22Rv1 (cell line): ENCODE data around the gene ACLY.

Source experiments
- CTCF ChIP-seq: fragments of 450-650 bp; IDR thresholded peaks from 2 replicates; pipeline ENCODE4 v1.5.1; 2017; ENCODE audit warnings: mild to moderate bottlenecking
- ZFX ChIP-seq: fragments of 450-650 bp; IDR thresholded peaks from 2 replicates; pipeline ENCODE4 v1.6.1; 2017; ENCODE audit warnings: antibody characterized with exemption, borderline replicate concordance

DNA sequence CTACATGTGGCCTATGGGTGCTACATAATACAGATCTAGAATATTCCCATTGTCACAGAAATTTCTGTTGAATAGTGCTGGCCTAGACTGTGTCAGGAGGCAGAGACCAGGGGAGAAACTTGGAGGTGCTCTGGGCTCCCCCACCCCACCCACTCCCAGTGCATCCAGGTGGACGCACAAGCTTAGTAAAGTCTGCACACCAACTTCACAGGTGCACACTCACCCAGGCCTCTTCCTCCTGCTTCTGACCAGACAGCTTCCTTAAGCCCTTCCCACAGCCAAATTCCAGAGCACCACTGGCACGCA lies 40.2 kb upstream of the ACLY start:
- TF ChIP-seq CTCF (no peak), ZFX (no peak)
